GM23338 (cell line): Measurements from ENCODE around the gene FEV. TPM values are rescaled to one million over a fixed set of nuclear protein-coding genes. Genes with fewer than 3 reads are reported as not detected.

Source experiments
- ETS1 ChIP-seq: IDR thresholded peaks from 2 replicates; pipeline ENCODE4 v1.6.1; 2016; ENCODE audit warnings: antibody characterized with exemption
- REST ChIP-seq: IDR thresholded peaks from one replicate; pipeline ENCODE4 v1.6.1; 2018; ENCODE audit warnings: antibody characterized with exemption; ENCODE audit not compliant: unreplicated experiment
- ZNF462 ChIP-seq: fragments of 250-450 bp; sonication (Bioruptor Pico); IDR thresholded peaks from 2 replicates; pipeline ENCODE4 v1.5.0; 2020; ENCODE audit warnings: mild to moderate bottlenecking, moderate library complexity
- polyA plus RNA-seq: library from polyadenylated mRNA; unstranded; fragments of >200 nt; fragmentation: Nextera tagmentation; extraction: Ambion mirVana; gene quantifications from 2 replicates; pipeline ENCODE4 v1.2.1, GENCODE V29; 2016
- total RNA-seq: library from RNA; depleted of rRNA; stranded (reverse); fragments of >200 nt; shearing (Covaris generic); gene quantifications from 2 replicates; pipeline ENCODE4 v1.2.3, GENCODE V29; 2014

The FEV gene
- total and polyA plus RNA-seq, 2 experiments from 2014 or later, result not detected

- TF ChIP-seq ZNF462 (no peak), REST (no peak), ETS1 (no peak)
Observed at GRCh38 chr2:218981390-218981880, 3.5 kb downstream of the FEV start (continued).
